Measurements from ENCODE around the gene C1QL4.

C1QL4 gene

DNA sequence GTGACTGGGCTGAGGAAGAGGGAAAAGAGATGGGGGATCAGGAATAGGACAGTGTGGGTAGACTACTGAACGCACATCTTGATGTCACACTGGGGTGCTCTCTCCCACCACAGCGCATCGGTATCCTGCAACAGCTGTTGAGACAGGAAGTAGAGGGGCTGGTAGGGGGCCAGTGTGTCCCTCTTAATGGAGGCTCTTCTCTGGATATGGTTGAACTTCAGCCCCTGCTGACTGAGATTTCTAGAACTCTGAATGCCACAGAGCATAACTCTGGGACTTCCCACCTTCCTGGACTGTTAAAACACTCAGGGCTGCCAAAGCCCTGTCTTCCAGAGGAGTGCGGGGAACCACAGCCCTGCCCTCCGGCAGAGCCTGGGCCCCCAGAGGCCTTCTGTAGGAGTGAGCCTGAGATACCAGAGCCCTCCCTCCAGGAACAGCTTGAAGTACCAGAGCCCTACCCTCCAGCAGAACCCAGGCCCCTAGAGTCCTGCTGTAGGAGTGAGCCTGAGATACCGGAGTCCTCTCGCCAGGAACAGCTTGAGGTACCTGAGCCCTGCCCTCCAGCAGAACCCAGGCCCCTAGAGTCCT, 6.9 kb downstream of the C1QL4 start:
- H3K4me2 ChIP-seq (ENCODE audit: low read length) = no peak overlapping the region
- H2AFZ ChIP-seq (ENCODE audit: low read depth, low read length) = no peak overlapping the region
- no peak overlapping the region for H3K4me3 ChIP-seq (ENCODE audit: low read length)
- no peak overlapping the region for H3K27ac ChIP-seq (ENCODE audit: low read length)
- no peaks in the 10 kb centered on the region for H3K79me2 ChIP-seq (ENCODE audit: low read length)
- no peak overlapping the region for H3K9ac ChIP-seq (ENCODE audit: low read length)
- no peaks in the 10 kb centered on the region for H4K20me1 ChIP-seq (ENCODE audit: insufficient read depth, low read length)
- H3K4me1 ChIP-seq (ENCODE audit: low read length) = no peaks in the 10 kb centered on the region
- H3K27me3 ChIP-seq (ENCODE audit: low read depth, low read length) = no peaks in the 10 kb centered on the region
- H3K36me3 ChIP-seq (replicated peaks; ENCODE audit: low read depth, low read length) = peaks cover 35% of the 10 kb centered on the region
- H3K9me3 ChIP-seq (ENCODE audit: insufficient read depth, low read length) = no peaks in the 10 kb centered on the region
- TF ChIP-seq, protein P1, sequence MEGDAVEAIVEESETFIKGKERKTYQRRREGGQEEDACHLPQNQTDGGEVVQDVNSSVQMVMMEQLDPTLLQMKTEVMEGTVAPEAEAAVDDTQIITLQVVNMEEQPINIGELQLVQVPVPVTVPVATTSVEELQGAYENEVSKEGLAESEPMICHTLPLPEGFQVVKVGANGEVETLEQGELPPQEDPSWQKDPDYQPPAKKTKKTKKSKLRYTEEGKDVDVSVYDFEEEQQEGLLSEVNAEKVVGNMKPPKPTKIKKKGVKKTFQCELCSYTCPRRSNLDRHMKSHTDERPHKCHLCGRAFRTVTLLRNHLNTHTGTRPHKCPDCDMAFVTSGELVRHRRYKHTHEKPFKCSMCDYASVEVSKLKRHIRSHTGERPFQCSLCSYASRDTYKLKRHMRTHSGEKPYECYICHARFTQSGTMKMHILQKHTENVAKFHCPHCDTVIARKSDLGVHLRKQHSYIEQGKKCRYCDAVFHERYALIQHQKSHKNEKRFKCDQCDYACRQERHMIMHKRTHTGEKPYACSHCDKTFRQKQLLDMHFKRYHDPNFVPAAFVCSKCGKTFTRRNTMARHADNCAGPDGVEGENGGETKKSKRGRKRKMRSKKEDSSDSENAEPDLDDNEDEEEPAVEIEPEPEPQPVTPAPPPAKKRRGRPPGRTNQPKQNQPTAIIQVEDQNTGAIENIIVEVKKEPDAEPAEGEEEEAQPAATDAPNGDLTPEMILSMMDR (IDR thresholded peaks at IDR 0.05; ENCODE audit: low read depth, low read length) = no peak
- no peak for TF ChIP-seq EZH2phosphoT487 (IDR thresholded peaks at IDR 0.05; ENCODE audit: low read depth)

DNA sequence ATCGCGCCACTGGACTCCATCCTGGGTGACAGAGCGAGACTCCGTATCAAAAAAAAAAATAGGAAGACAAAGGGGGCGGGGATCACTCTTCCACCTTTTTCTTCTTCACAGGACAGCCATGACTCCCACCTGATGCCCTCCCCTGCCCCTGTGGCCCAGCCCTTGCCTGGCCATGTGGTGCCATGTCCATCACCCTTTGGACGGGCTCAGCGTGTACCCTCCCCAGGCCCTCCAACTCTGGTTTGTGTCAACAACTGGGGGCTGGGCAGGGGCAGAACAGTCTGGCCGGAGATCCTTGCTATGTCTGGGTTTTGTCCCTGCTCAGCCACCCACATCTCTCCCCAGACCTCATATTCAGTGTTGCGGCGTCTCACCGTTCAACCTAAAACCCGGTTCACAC, 8.2 kb downstream of the C1QL4 start:
- Histone ChIP-seq H2AFZ (ENCODE audit: low read depth, low read length) (no peak overlapping the region), H4K20me1 (ENCODE audit: insufficient read depth, low read length) (no peaks in the 10 kb centered on the region), H3K9me3 (ENCODE audit: insufficient read depth, low read length) (no peaks in the 10 kb centered on the region), H3K79me2 (ENCODE audit: low read length) (peaks cover 3% of the 10 kb centered on the region), H3K4me1 (ENCODE audit: low read length) (peaks cover 3% of the 10 kb centered on the region; the same call in 1 of the 2 replicates), H3K27ac (ENCODE audit: low read length) (no peak overlapping the region), H3K4me2 (ENCODE audit: low read length) (no peak overlapping the region), H3K4me3 (ENCODE audit: low read length) (no peak overlapping the region), H3K36me3 (replicated peaks; ENCODE audit: low read depth, low read length) (peaks cover 35% of the 10 kb centered on the region), H3K9ac (ENCODE audit: low read length) (no peak overlapping the region), H3K27me3 (ENCODE audit: low read depth, low read length) (no peaks in the 10 kb centered on the region)
- TF ChIP-seq EZH2phosphoT487 (IDR thresholded peaks at IDR 0.05; ENCODE audit: low read depth) = no peak
- TF ChIP-seq, protein P1 (IDR thresholded peaks at IDR 0.05; ENCODE audit: low read depth, low read length) = no peak

DNA sequence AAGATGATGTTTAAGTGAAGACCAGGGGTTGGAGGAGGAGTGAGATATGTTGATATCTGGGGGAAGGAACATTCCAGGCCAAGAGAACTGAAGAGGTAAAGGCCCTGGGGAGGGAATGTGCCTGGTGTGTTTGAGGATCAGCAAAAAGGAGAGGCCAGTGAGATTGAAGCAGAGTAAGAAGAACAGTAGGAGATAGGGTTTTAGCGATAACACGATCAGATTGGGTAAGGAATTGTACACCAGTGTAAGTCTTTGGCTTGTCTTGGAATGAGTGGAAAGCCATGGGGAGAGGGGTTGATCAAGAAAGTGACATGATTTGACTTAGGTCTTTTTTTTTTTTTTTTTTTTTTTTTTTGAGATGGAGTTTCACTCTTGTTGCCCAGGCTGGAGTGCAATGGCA, 9.1 kb downstream of the C1QL4 start:
- no peak overlapping the region for H3K9ac ChIP-seq (ENCODE audit: low read length)
- H3K4me2 ChIP-seq (ENCODE audit: low read length) = no peak overlapping the region
- TF ChIP-seq EZH2phosphoT487 (IDR thresholded peaks at IDR 0.05; ENCODE audit: low read depth) = no peak
- TF ChIP-seq, protein P1 (IDR thresholded peaks at IDR 0.05; ENCODE audit: low read depth, low read length) = no peak
- H3K79me2 ChIP-seq (ENCODE audit: low read length) = peaks cover 11% of the 10 kb centered on the region
- peaks cover 4% of the 10 kb centered on the region; the same call in 1 of the 2 replicates for H3K4me1 ChIP-seq (ENCODE audit: low read length)
- H3K27me3 ChIP-seq (ENCODE audit: low read depth, low read length) = no peaks in the 10 kb centered on the region
- no peaks in the 10 kb centered on the region for H4K20me1 ChIP-seq (ENCODE audit: insufficient read depth, low read length)
- no peaks in the 10 kb centered on the region for H3K9me3 ChIP-seq (ENCODE audit: insufficient read depth, low read length)
- H3K27ac ChIP-seq (ENCODE audit: low read length) = no peak overlapping the region
- H3K36me3 ChIP-seq (replicated peaks; ENCODE audit: low read depth, low read length) = peaks cover 35% of the 10 kb centered on the region
- no peak overlapping the region for H3K4me3 ChIP-seq (ENCODE audit: low read length)
- H2AFZ ChIP-seq (ENCODE audit: low read depth, low read length) = no peak overlapping the region

DNA sequence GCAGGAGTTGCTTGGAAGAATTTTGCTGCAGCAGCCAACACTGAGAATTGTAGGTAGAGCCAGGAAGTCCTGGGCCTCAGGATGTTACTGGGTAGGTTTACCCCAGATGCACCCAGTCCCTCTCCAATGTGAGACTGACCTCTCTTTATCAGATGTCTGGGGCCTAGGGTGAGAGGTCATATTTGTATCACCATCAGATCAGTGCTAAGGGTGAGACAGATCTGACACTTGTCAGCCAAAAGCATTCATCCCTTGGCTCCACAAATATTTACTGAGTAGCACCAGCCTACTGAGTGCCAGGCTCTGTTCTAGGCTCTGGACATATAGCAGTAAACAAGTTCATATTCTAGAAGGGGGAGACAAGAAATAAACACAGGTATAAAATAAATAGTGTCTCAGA, 9.6 kb downstream of the C1QL4 start:
- Histone ChIP-seq H3K4me2 (ENCODE audit: low read length) (no peak overlapping the region), H3K27ac (ENCODE audit: low read length) (no peak overlapping the region), H3K27me3 (ENCODE audit: low read depth, low read length) (no peaks in the 10 kb centered on the region), H3K4me1 (ENCODE audit: low read length) (peaks cover 4% of the 10 kb centered on the region; the same call in 1 of the 2 replicates), H3K9ac (ENCODE audit: low read length) (no peak overlapping the region), H2AFZ (ENCODE audit: low read depth, low read length) (no peak overlapping the region), H4K20me1 (ENCODE audit: insufficient read depth, low read length) (no peaks in the 10 kb centered on the region), H3K36me3 (replicated peaks; ENCODE audit: low read depth, low read length) (peaks cover 35% of the 10 kb centered on the region), H3K4me3 (ENCODE audit: low read length) (no peak overlapping the region), H3K79me2 (ENCODE audit: low read length) (peaks cover 11% of the 10 kb centered on the region), H3K9me3 (ENCODE audit: insufficient read depth, low read length) (no peaks in the 10 kb centered on the region)
- TF ChIP-seq, protein P1 (IDR thresholded peaks at IDR 0.05; ENCODE audit: low read depth, low read length) = no peak
- no peak for TF ChIP-seq EZH2phosphoT487 (IDR thresholded peaks at IDR 0.05; ENCODE audit: low read depth)

Data from OCI-LY3 (cell line).